Ascending aorta (tissue), 2 donors: ENCODE results near the gene DUXA. TPM values are rescaled to one million over a fixed set of nuclear protein-coding genes. Genes with fewer than 3 reads are reported as not detected.

ENCODE experiments used
- DNase-seq, 2 donors: peaks; one replicate each; pipeline ENCODE4 v3.0.0-alpha.2; 2019; ENCODE audit warnings: low spot score in 2 of 2
- H3K27ac ChIP-seq, 2 donors: fragments of 200-600 bp; sonication (generic); one replicate each; pipeline ENCODE4 v1.5.1; 2016 to 2017; ENCODE audit warnings: mild to moderate bottlenecking in 1 of 2
- H3K27me3 ChIP-seq: fragments of 200-600 bp; sonication (generic); one replicate; pipeline ENCODE4 v1.5.1; 2017
- H3K36me3 ChIP-seq, 2 donors: fragments of 200-600 bp; sonication (generic); one replicate each; pipeline ENCODE4 v1.5.1; 2016
- H3K4me1 ChIP-seq, 2 donors: fragments of 200-600 bp; sonication (generic); one replicate each; pipeline ENCODE4 v1.5.1; 2016 to 2017; ENCODE audit warnings: mild to moderate bottlenecking in 1 of 2
- H3K4me3 ChIP-seq, 2 donors: fragments of 200-600 bp; sonication (generic); one replicate each; pipeline ENCODE4 v1.5.1; 2016 to 2017; ENCODE audit warnings: mild to moderate bottlenecking in 1 of 2
- H3K9me3 ChIP-seq, 2 donors: fragments of 200-600 bp; sonication (generic); one replicate each; pipeline ENCODE4 v1.5.1; 2016
- CTCF ChIP-seq, 3 experiments: fragments of 200-600 bp in 2 of 3; fragments of 450-650 bp in 1 of 3; sonication (generic) in 2 of 3; IDR thresholded peaks; one replicate each; pipeline ENCODE4 v1.5.1; 2016 to 2019; ENCODE audit warnings: antibody characterized with exemption in 3 of 3, mild to moderate bottlenecking in 1 of 3, moderate library complexity in 1 of 3
- intact Hi-C: fragments of 100-400 bp; cut with DNase I; formaldehyde crosslinking; loops from one replicate; pipeline ENCODE4 v1.15.1; 2023
- total RNA-seq: library from RNA; depleted of rRNA; stranded (reverse); fragments of >200 nt; gene quantifications from one replicate; pipeline ENCODE4 v1.1.0, GENCODE V29; 2016

The DUXA gene
- total RNA-seq, 1 donor from 2014 or later: not detected

GRCh38 chr19:57192077-57192420, 24.8 kb upstream of the DUXA start:
- Histone ChIP-seq H3K27ac (peak overlapping the region; percentile 85 to 91), H3K4me3 (peak overlapping the region; percentile 95 to 100), H3K4me1 (peaks cover 0 to 8% of the 10 kb centered on the region in 2 donors), H3K36me3 (peaks cover 40% of the 10 kb centered on the region in 2 donors), H3K9me3 (peaks cover 0 to 20% of the 10 kb centered on the region in 2 donors), H3K27me3 (no peaks in the 10 kb centered on the region)
- no peak for DNase-seq
- intact Hi-C loops: loop anchor here (5.0 kb wide), 1 partner anchor 50 kb away; the partner anchor contains the start of gene ZNF805
- TF ChIP-seq CTCF (IDR thresholded peaks at IDR 0.05): no peak

- H3K4me1 ChIP-seq: peaks cover 0 to 8% of the 10 kb centered on the region in 2 donors
- peaks cover 33% of the 10 kb centered on the region in 2 donors for H3K36me3 ChIP-seq
- intact Hi-C loops: loop anchor here (2.0 to 5.0 kb wide), 2 partner anchors 19 to 51 kb away; partner anchors contain the start of gene ZNF805
- H3K4me3 ChIP-seq: peak within 1 kb of the TSS; percentile 95 to 100
- TF ChIP-seq CTCF (IDR thresholded peaks at IDR 0.05): no peak
- no peaks in the 10 kb centered on the region for H3K27me3 ChIP-seq
- peaks cover 0 to 15% of the 10 kb centered on the region in 2 donors for H3K9me3 ChIP-seq
- H3K27ac ChIP-seq: peak within 1 kb of the TSS; percentile 85 to 91
- peak; percentile 47 to 93 for DNase-seq
Measured at GRCh38 chr19:57191141-57192076, 24.1 kb upstream of the DUXA start, which contains the start of gene ZNF264. Gene ZNF264, plus strand, starts transcription at chr19:57191500. Its CDS starts 414 bp downstream, at chr19:57191914.

GRCh38 chr19:57190301-57190700, 23.0 kb upstream of the DUXA start:
- Histone ChIP-seq H3K4me3 (peak overlapping the region in 1 of 2 donors; percentile 95), H3K27ac (no peak overlapping the region), H3K36me3 (peaks cover 22% of the 10 kb centered on the region in 2 donors), H3K9me3 (peaks cover 0 to 7% of the 10 kb centered on the region in 2 donors), H3K27me3 (no peaks in the 10 kb centered on the region), H3K4me1 (peaks cover 0 to 8% of the 10 kb centered on the region in 2 donors)
- intact Hi-C loops: loop anchor here (2.0 to 5.0 kb wide), 2 partner anchors 18 to 52 kb away; partner anchors contain the start of gene ZNF805
- no peak for TF ChIP-seq CTCF (IDR thresholded peaks at IDR 0.05)
- DNase-seq: no peak

- Histone ChIP-seq H3K27me3 (no peaks in the 10 kb centered on the region), H3K36me3 (no peaks in the 10 kb centered on the region), H3K4me3 (peak overlapping the region; percentile 51 to 59), H3K4me1 (no peaks in the 10 kb centered on the region), H3K9me3 (peaks cover 0 to 16% of the 10 kb centered on the region in 2 donors), H3K27ac (peak overlapping the region in 1 of 2 donors; percentile 62)
- intact Hi-C loops: loop anchor here (2.0 kb wide), 1 partner anchor 19 kb away; the partner anchor contains the start of gene ZNF264
- TF ChIP-seq CTCF (IDR thresholded peaks at IDR 0.05): no peak
- DNase-seq: peak in 1 of 2 donors; percentile 63
Measured at GRCh38 chr19:57171551-57172081, 4.3 kb upstream of the DUXA start.

GRCh38 chr19:57165846-57166245, 1.4 kb downstream of the DUXA start:
- no peaks in the 10 kb centered on the region for H3K9me3 ChIP-seq
- H3K36me3 ChIP-seq: no peaks in the 10 kb centered on the region
- no peak overlapping the region for H3K27ac ChIP-seq
- H3K4me1 ChIP-seq: no peaks in the 10 kb centered on the region
- no peaks in the 10 kb centered on the region for H3K27me3 ChIP-seq
- DNase-seq: no peak
- intact Hi-C loops: no loop called here
- TF ChIP-seq CTCF (IDR thresholded peaks at IDR 0.05): no peak
- no peak overlapping the region for H3K4me3 ChIP-seq
